HL-60 (cell line): ENCODE data around the gene ZRANB1.

Experiments used
- CTCF ChIP-seq: IDR thresholded peaks from one replicate; pipeline ENCODE4 v1.5.1; 2011; ENCODE audit warnings: low read length, control low read depth, inconsistent platforms; ENCODE audit not compliant: insufficient read depth
- GABPA ChIP-seq: IDR thresholded peaks from 2 replicates; pipeline ENCODE4 v1.6.1; 2012; ENCODE audit warnings: low read depth
- POLR2AphosphoS5 ChIP-seq: IDR thresholded peaks from 2 replicates; pipeline ENCODE4 v1.6.1; 2012; ENCODE audit warnings: low read depth

- TF ChIP-seq CTCF (no peak), POLR2AphosphoS5 (no peak), GABPA (no peak)
Observed at GRCh38 chr10:124898471-124898870, 43.5 kb upstream of the ZRANB1 start.
